Sigmoid colon (tissue), 4 donors: Measurements from ENCODE around the gene RPS6KL1.

Experiments
- EP300 ChIP-seq, 4 donors: sonication (generic); formaldehyde crosslinking; IDR thresholded peaks; one replicate each; pipeline ENCODE4 v1.6.1; 2017; ENCODE audit warnings: antibody characterized with exemption in 4 of 4
- POLR2A ChIP-seq, 2 donors: fragments of 450-650 bp; IDR thresholded peaks; one replicate each; pipeline ENCODE4 v1.6.1; 2016; ENCODE audit warnings: antibody characterized with exemption in 2 of 2, mild to moderate bottlenecking in 2 of 2, moderate library complexity in 2 of 2
- POLR2AphosphoS5 ChIP-seq, 4 donors: sonication (generic); formaldehyde crosslinking; IDR thresholded peaks; one replicate each; pipeline ENCODE4 v1.6.1; 2017; ENCODE audit warnings: antibody characterized with exemption in 4 of 4
- TF ChIP-seq, protein P1 (sequence below), 4 experiments: fragments of 450-650 bp in 3 of 4; fragments of 200-600 bp in 1 of 4; IDR thresholded peaks; one replicate each; pipeline ENCODE4 v1.5.1; 2016 to 2019; ENCODE audit warnings: antibody characterized with exemption in 4 of 4, mild to moderate bottlenecking in 3 of 4, moderate library complexity in 2 of 4

DNA sequence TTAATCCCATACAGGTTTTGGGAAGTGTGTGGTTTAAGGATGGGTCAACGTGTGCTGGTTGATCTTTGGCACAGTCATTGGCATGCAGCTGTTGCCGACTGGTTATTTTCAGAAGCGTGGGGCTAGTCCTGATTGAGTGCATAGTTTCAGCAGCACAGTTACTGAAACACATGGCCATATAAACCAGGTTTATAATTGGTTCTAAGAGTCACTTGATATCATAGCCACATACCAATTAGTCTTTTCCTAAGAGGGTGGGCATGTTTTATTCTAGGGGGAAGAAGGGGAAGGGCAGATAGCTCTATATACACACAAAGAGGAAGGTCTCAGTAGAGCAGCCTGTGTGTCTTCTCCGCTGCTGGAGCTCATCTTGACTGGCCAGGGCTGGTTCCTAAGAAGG is 11.0 kb upstream of the RPS6KL1 start:
- TF ChIP-seq POLR2A (IDR thresholded peaks at IDR 0.05) (no peak), POLR2AphosphoS5 (IDR thresholded peaks at IDR 0.05) (no peak), EP300 (IDR thresholded peaks at IDR 0.05) (no peak)
- TF ChIP-seq, protein P1, sequence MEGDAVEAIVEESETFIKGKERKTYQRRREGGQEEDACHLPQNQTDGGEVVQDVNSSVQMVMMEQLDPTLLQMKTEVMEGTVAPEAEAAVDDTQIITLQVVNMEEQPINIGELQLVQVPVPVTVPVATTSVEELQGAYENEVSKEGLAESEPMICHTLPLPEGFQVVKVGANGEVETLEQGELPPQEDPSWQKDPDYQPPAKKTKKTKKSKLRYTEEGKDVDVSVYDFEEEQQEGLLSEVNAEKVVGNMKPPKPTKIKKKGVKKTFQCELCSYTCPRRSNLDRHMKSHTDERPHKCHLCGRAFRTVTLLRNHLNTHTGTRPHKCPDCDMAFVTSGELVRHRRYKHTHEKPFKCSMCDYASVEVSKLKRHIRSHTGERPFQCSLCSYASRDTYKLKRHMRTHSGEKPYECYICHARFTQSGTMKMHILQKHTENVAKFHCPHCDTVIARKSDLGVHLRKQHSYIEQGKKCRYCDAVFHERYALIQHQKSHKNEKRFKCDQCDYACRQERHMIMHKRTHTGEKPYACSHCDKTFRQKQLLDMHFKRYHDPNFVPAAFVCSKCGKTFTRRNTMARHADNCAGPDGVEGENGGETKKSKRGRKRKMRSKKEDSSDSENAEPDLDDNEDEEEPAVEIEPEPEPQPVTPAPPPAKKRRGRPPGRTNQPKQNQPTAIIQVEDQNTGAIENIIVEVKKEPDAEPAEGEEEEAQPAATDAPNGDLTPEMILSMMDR (IDR thresholded peaks at IDR 0.05), result no peak
